ENCODE data around the gene S100A10. TPM values are rescaled to one million over a fixed set of nuclear protein-coding genes. Genes with fewer than 3 reads are reported as not detected.

Gene S100A10
- total RNA-seq, 1 experiment from 2014 or later: 1,436 TPM

GRCh38 chr1:151945725-151946722 is 47.6 kb downstream of the S100A10 start:
- TF ChIP-seq CTCF (conservative IDR thresholded peaks at IDR 0.05): no peak
- Histone ChIP-seq H3K4me3 (peak overlapping the region; percentile 35; the same call in 1 of the 2 replicates), H3K27ac (peak overlapping the region; percentile 91), H3K36me3 (ENCODE audit: low read depth) (no peaks in the 10 kb centered on the region), H3K9me3 (ENCODE audit: insufficient read depth, low read depth) (no peaks in the 10 kb centered on the region), H2AFZ (no peak overlapping the region; the same call in 1 of the 2 replicates), H3F3A (ENCODE audit: insufficient read depth, low read depth) (peaks cover 48% of the 10 kb centered on the region), H3K27me3 (ENCODE audit: insufficient read depth, low read depth) (no peaks in the 10 kb centered on the region), H3K4me2 (peak overlapping the region; percentile 70), H3K4me1 (replicated peaks; ENCODE audit: insufficient read depth) (peaks cover 70% of the 10 kb centered on the region), H4K20me1 (ENCODE audit: insufficient read depth) (no peaks in the 10 kb centered on the region), H3K9me2 (ENCODE audit: insufficient read depth) (no peaks in the 10 kb centered on the region), H3K79me2 (ENCODE audit: low read depth) (no peaks in the 10 kb centered on the region)
- ChIA-PET CTCF (interaction anchor here (0.8 to 1.6 kb wide), 3 partner anchors 10 to 56 kb away, joined by 3 read pairs; no protein-coding TSS in a partner anchor), POLR2A (ENCODE audit: unreplicated experiment) (interaction anchor here (0.5 to 1.4 kb wide), 7 partner anchors 24 to 618 kb away, joined by 3 to 10 read pairs (median 5); partner anchors contain the start of gene THEM4)
- BruUV-seq (replicated peaks): TSS peak; percentile 73
- DNase-seq: peak; percentile 96 to 97
- intact Hi-C loops (cut with micrococcal nuclease; ENCODE audit: unreplicated experiment): loop anchor here (1.0 to 5.0 kb wide), 6 partner anchors 26 to 221 kb away; partner anchors contain the start of gene THEM4

GRCh38 chr1:151944857-151945575 is 48.6 kb downstream of the S100A10 start:
- Histone ChIP-seq H3K4me2 (peak overlapping the region; percentile 70), H3K36me3 (ENCODE audit: low read depth) (no peaks in the 10 kb centered on the region), H4K20me1 (ENCODE audit: insufficient read depth) (no peaks in the 10 kb centered on the region), H3K27ac (peak overlapping the region; percentile 91), H3F3A (ENCODE audit: insufficient read depth, low read depth) (peaks cover 58% of the 10 kb centered on the region), H3K4me1 (replicated peaks; ENCODE audit: insufficient read depth) (peaks cover 80% of the 10 kb centered on the region), H3K9me2 (ENCODE audit: insufficient read depth) (no peaks in the 10 kb centered on the region), H2AFZ (no peak overlapping the region), H3K79me2 (ENCODE audit: low read depth) (no peaks in the 10 kb centered on the region), H3K4me3 (no peak overlapping the region), H3K27me3 (ENCODE audit: insufficient read depth, low read depth) (no peaks in the 10 kb centered on the region), H3K9me3 (ENCODE audit: insufficient read depth, low read depth) (no peaks in the 10 kb centered on the region)
- TF ChIP-seq CTCF (conservative IDR thresholded peaks at IDR 0.05) (no peak), EZH2 (IDR thresholded peaks at IDR 0.05; ENCODE audit: low read depth) (no peak)
- BruUV-seq (replicated peaks): TSS peak; percentile 49
- POLR2A ChIA-PET (ENCODE audit: unreplicated experiment): interaction anchor here (0.5 to 1.4 kb wide), 4 partner anchors 32 to 48 kb away, joined by 3 to 6 read pairs (median 5); no protein-coding TSS in a partner anchor
- intact Hi-C loops (cut with micrococcal nuclease; ENCODE audit: unreplicated experiment): loop anchor here (1.0 to 5.0 kb wide), 5 partner anchors 36 to 222 kb away; partner anchors contain the start of gene THEM4
- peak in 1 of 2 experiments; percentile 16 for DNase-seq
- CTCF ChIA-PET: interaction anchor here (0.8 kb wide), 1 partner anchor 9 kb away, joined by 3 read pairs; no protein-coding TSS in a partner anchor

All from PC-9 (cell line).